Stimulated activated memory B cell treated with anti-CD40 and anti-IgM and Interleukin-4, amounts not matched to agents 10 μg/mL and 1 μg/mL and 100 μg/mL, for 72 hours (primary cell): ENCODE results near the gene CD300E.

Experiments used
- ATAC-seq: fragments of 150-1000 bp; cut with Tn5 transposase; 2 replicates; pipeline ENCODE4 v1.10.0; 2021
- H3K27ac Mint-ChIP-seq: one replicate; pipeline ENCODE4 v1.8.0; 2022; ENCODE audit warnings: mild to moderate bottlenecking, mixed read lengths
- H3K27me3 Mint-ChIP-seq: one replicate; pipeline ENCODE4 v1.8.0; 2022; ENCODE audit warnings: mixed read lengths
- H3K36me3 Mint-ChIP-seq: one replicate; pipeline ENCODE4 v1.8.0; 2022; ENCODE audit warnings: mixed read lengths
- H3K4me1 Mint-ChIP-seq: one replicate; pipeline ENCODE4 v1.8.0; 2022; ENCODE audit warnings: mixed read lengths
- H3K4me3 Mint-ChIP-seq: one replicate; pipeline ENCODE4 v1.8.0; 2022; ENCODE audit warnings: mild to moderate bottlenecking, moderate library complexity, mixed read lengths
- H3K9me3 Mint-ChIP-seq: one replicate; pipeline ENCODE4 v1.8.0; 2022; ENCODE audit warnings: mixed read lengths

Gene CD300E, protein sequence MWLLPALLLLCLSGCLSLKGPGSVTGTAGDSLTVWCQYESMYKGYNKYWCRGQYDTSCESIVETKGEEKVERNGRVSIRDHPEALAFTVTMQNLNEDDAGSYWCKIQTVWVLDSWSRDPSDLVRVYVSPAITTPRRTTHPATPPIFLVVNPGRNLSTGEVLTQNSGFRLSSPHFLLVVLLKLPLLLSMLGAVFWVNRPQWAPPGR

DNA sequence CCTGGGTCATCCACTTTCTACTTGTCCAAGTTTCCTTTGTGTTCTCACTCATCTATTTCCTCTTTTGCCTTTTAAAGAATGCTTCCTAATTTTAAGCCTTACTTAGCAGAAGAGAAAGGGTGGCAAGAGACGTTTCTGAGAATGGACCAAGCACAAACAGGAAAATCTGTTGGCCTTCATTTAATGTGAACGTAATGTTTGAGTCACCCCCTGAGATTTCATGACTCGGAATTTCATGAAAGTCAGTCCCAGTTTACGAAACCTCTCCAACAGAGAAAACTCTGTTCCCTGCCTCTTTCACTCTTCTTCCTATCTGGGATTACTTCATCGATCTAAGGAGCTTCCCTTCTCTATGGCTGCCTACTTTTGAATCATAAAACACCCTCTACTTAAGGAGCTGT lies at the start of gene CD300E:
Gene CD300E (minus strand): TSS at position 46 of the 401 bp plus-strand sequence. CDS start 117 bp downstream, outside the sequence.
- Mint-ChIP-seq H3K27ac (no peak within 1 kb of the TSS), H3K4me1 (peaks cover under 1% of the 10 kb centered on the region), H3K36me3 (no peaks in the 10 kb centered on the region), H3K27me3 (peaks cover 35% of the 10 kb centered on the region), H3K9me3 (peaks cover 3% of the 10 kb centered on the region), H3K4me3 (no peak within 1 kb of the TSS)
- ATAC-seq, result no peak

DNA sequence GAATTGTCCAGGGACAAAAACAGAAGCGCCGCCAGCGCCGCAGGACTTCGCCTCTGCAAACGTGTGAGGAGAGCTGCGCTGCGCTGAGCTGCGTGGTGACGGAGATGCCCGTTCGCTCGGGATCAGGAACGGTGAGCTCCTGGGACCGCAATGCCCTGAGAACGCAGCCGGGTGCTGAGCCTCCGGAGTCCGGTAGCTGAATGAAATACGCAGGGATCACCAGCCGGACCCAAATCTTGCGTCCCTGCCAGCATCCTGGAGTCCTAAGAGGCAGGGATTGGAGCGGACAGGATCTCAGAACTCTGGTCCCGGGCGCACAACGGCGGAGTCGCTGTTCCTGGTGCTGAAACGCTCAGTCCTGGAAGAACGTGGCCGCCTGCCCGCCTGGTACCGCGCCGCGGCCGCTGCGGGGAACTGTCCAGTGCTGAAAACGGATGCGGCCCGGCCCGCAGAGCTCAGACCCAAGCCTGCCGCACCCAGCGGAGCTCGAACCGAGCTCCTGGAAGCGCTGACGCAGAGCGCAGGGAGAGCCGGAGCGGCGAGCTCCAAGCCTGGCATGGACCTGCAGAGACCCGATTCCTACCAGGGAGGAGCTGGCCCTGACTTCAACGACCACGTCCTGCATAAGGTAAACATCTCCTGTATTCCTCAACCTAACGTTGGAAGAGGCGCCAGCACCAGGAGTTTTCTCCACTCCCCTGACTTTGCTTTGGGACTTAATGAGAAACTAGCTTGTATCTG lies 47.7 kb upstream of the CD300E start:
- H3K27ac Mint-ChIP-seq, result no peak overlapping the region
- H3K9me3 Mint-ChIP-seq, result no peaks in the 10 kb centered on the region
- peak; percentile 58 for ATAC-seq
- no peak overlapping the region for H3K4me3 Mint-ChIP-seq
- peaks cover 52% of the 10 kb centered on the region for H3K27me3 Mint-ChIP-seq
- H3K36me3 Mint-ChIP-seq, result no peaks in the 10 kb centered on the region
- no peaks in the 10 kb centered on the region for H3K4me1 Mint-ChIP-seq

DNA sequence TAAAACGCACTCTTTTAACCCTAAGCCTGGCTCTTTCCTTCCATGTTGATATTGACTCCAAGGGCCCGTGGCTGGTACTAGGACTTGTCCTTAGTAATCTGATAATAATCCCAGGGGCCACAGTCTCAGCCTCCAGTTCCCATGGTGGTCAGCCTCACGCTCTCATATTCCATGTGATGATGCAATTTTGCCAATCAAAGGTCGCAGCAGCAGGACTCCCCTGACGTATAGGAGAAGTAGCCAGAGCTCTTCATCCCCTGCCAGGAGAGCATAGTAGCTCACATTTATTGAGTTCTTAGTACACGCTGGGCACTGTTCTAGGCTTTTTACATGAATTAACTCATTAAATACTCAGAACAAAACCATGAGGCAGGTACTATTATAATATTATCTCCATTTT lies 46.8 kb upstream of the CD300E start:
- no peak for ATAC-seq
- peaks cover 52% of the 10 kb centered on the region for H3K27me3 Mint-ChIP-seq
- no peaks in the 10 kb centered on the region for H3K4me1 Mint-ChIP-seq
- no peaks in the 10 kb centered on the region for H3K9me3 Mint-ChIP-seq
- H3K4me3 Mint-ChIP-seq, result no peak overlapping the region
- no peaks in the 10 kb centered on the region for H3K36me3 Mint-ChIP-seq
- no peak overlapping the region for H3K27ac Mint-ChIP-seq

DNA sequence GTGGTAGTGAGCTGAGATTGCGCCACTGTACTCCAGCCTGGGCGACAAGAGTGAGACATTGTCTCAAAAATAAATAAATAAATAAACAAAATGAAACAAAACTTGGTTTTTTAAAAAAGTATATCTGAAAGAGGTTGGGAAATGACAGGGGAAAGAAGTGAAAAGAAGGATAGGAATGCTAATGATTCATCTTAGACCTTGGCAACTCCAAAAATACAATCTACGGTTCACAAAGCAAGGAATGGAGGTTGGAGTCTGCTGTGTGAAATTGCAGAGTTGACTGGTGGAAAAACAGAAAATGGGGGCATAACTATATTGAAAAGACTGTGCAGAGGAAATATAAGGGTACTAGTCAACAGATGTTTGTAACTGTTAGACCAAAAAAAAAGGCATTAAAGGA lies 40.0 kb upstream of the CD300E start:
- Mint-ChIP-seq H3K9me3 (peaks cover 3% of the 10 kb centered on the region), H3K36me3 (peaks cover 7% of the 10 kb centered on the region), H3K4me3 (no peak overlapping the region), H3K4me1 (peaks cover 6% of the 10 kb centered on the region), H3K27me3 (peaks cover 56% of the 10 kb centered on the region), H3K27ac (no peak overlapping the region)
- no peak for ATAC-seq

DNA sequence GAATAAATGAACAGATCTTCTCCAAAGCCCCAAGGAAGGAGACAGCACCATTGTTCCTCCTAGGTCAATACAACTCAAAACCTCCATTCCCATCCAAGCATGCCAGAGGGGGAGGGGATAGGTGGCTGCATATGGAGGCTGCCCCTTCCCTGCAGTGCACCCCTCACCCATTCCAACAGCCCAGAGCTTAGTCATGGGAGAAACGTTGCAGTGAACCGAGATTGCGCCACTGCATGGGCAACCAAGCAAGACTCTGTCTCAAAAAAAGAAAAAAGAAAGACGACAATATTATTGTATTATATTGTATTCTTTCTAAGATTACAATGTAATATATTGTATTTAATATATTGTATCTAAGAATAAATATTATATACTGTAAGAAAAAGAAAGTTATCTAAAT lies 36.4 kb upstream of the CD300E start:
- Mint-ChIP-seq H3K27me3 (peaks cover 65% of the 10 kb centered on the region), H3K9me3 (peaks cover 3% of the 10 kb centered on the region), H3K4me3 (no peak overlapping the region), H3K36me3 (peaks cover 7% of the 10 kb centered on the region), H3K4me1 (peaks cover 15% of the 10 kb centered on the region), H3K27ac (no peak overlapping the region)
- ATAC-seq, result no peak

DNA sequence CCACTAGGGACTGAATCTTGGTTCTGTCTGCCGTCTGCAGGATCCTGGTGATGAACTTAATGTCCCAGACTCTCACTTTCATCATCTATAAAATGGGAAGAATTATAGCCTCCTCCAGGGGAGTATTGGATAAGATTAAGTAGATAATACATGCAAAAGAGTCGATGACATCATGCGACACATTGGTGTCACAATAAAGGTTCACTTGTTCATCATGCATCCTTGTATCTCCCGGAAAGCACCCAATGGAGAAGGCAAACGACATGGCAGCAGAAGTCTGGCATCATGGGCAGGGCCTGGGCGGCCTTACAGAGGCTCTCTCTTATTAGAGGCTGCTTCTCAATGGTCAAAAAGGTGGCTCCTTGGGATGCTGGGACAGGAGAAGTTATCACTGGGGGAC lies 35.1 kb upstream of the CD300E start:
- ATAC-seq, result no peak
- H3K4me1 Mint-ChIP-seq, result peaks cover 12% of the 10 kb centered on the region
- H3K36me3 Mint-ChIP-seq, result peaks cover 7% of the 10 kb centered on the region
- H3K9me3 Mint-ChIP-seq, result peaks cover 3% of the 10 kb centered on the region
- no peak overlapping the region for H3K4me3 Mint-ChIP-seq
- H3K27ac Mint-ChIP-seq, result no peak overlapping the region
- peaks cover 68% of the 10 kb centered on the region for H3K27me3 Mint-ChIP-seq

DNA sequence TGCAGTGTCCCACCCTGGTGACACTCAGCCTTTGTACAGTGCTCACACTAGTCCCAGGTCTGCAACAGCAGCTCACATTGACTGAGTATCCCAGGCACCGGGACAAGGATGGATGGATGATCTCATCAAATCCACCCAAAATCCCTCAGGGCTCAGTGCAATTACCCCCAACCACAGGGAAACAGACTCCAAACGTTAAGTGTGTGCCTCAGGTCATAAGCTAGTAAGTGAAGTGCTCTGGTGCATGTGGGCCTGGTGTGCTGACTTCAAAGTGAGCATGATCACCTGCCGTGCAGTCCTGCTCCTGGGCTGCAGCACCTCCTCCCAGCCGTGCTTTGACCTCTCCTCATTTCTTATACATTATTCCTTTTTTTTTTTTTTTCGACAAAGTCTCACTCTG lies 31.2 kb upstream of the CD300E start:
- Mint-ChIP-seq H3K4me3 (no peak overlapping the region), H3K27me3 (peaks cover 69% of the 10 kb centered on the region), H3K27ac (no peak overlapping the region), H3K4me1 (peaks cover 9% of the 10 kb centered on the region), H3K36me3 (no peaks in the 10 kb centered on the region), H3K9me3 (no peaks in the 10 kb centered on the region)
- ATAC-seq, result no peak

DNA sequence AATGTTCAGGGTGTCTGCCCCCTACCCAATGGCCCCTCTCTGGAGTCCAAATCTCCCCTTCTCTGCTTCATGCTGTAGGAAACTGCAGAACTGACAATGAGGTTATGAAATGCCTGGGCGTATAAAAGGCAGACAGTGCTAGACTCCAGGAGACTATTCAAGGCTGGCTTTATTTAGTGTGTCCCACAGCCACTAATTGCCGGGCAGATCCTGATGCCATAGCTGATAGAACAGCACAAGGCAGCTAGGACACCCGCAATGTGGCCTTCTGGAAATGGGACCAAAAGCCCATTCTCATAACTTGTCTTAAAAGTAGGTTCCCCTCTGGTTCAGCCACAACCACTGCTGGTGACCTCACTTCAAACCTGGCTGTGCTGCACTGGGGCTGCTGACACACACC lies 28.5 kb upstream of the CD300E start:
- Mint-ChIP-seq H3K27me3 (peaks cover 67% of the 10 kb centered on the region), H3K36me3 (no peaks in the 10 kb centered on the region), H3K9me3 (no peaks in the 10 kb centered on the region), H3K27ac (no peak overlapping the region), H3K4me1 (peaks cover under 1% of the 10 kb centered on the region), H3K4me3 (no peak overlapping the region)
- ATAC-seq, result no peak

DNA sequence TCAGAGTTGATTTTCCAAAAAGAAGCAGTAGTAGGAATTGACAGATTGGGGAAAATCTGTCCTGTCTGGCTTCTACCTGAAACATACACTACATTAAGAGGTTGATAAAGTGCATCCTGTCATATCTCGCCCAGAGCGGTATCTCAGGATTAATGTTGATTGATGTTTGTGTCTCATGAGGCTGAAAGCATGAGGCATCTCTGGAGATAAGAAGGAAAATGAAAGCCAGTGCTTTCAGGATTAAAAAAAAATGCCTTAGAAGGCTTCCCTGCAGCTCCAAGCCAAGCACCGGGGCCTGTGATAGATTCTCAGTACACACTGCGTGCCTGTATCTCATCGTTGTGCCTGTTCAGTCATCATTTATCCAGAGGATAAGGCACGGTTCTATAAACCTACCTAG lies 26.4 kb upstream of the CD300E start:
- Mint-ChIP-seq H3K4me1 (peaks cover 14% of the 10 kb centered on the region), H3K27ac (no peak overlapping the region), H3K4me3 (no peak overlapping the region), H3K9me3 (no peaks in the 10 kb centered on the region), H3K27me3 (peaks cover 80% of the 10 kb centered on the region), H3K36me3 (no peaks in the 10 kb centered on the region)
- no peak for ATAC-seq

DNA sequence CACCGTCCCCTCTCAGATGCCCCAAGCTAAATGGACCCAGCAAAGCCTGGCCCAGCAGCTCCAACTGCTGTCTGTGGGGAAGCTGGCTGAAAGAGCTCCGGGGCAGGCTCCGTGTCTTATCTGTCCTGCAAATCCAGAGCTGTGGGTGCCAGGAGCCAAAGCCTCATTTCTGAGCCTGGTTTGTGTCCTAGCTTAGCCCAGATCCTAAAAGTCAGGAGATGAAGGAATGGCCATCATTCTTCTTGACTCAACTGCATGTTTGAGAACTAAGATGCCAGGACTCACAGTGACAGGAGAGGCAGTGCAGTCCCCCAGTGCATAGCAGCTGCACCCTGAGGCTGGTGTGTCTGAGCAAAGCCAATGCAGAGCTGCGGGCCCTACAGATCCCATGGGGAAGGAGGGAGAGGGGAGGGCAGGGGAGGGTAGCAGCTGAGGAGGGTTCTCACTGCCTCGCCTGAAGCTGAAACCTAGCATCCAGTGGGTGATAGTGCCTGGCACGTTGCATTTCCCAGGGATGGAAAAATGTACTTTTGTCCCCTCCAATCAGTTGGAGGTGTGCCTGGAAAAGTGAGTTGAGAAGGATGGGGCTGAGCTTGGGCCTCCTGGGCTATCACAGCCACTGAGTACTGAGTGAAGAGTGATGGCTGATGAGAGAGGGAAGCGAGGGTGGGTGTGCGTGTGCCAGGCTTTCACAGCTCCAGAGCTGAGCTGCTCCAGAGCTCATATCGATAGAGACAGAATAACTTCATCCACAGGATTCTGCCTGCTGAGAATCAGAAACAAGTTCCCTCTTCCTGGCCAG lies 24.5 kb upstream of the CD300E start:
- H3K27me3 Mint-ChIP-seq, result peaks cover 78% of the 10 kb centered on the region
- H3K36me3 Mint-ChIP-seq, result no peaks in the 10 kb centered on the region
- H3K9me3 Mint-ChIP-seq, result no peaks in the 10 kb centered on the region
- no peak overlapping the region for H3K4me3 Mint-ChIP-seq
- peaks cover 30% of the 10 kb centered on the region for H3K4me1 Mint-ChIP-seq
- no peak overlapping the region for H3K27ac Mint-ChIP-seq
- no peak for ATAC-seq

DNA sequence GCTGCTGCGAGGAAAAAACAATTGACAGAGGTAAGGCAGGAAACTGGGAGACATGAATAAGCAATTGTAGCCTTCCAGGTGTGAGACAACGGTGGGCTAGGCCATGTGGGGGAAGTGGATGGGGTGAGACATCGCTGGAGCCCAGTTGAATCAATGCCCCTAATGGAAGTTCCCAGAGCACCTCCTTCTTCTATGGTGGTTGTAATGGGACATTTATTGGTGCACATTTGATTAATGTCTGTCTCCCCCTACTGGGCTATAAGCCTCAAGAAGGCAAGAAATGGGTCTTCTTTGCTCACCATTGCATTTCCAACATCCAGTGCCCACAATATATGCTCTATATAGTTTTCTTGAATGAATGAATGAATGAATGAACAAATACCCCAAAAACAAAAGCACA lies 22.7 kb upstream of the CD300E start:
- ATAC-seq, result no peak
- Mint-ChIP-seq H3K4me1 (peaks cover 48% of the 10 kb centered on the region), H3K4me3 (no peak overlapping the region), H3K9me3 (no peaks in the 10 kb centered on the region), H3K36me3 (no peaks in the 10 kb centered on the region), H3K27ac (peak overlapping the region; percentile 18), H3K27me3 (peaks cover 63% of the 10 kb centered on the region)

DNA sequence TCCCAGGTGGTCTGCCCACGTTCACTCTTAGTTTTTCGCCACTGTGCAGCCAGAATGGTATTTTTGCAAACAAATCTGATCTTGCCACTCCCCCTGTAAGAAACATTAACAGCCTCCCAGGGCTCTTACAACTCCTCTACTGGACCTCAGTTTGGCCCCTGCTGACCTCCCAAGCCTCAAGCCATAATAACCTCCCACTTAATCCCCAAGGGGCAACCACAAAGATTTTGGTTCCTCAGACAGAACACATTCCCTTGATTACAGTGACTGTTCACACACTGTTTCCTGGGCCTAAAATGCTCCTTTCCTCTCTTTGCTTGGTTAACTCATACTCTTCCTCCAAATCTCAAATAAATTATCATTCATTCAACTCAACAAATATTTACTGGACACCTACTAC lies 21.5 kb upstream of the CD300E start:
- H3K27me3 Mint-ChIP-seq, result peaks cover 51% of the 10 kb centered on the region
- ATAC-seq, result no peak
- H3K36me3 Mint-ChIP-seq, result no peaks in the 10 kb centered on the region
- no peak overlapping the region for H3K4me3 Mint-ChIP-seq
- H3K27ac Mint-ChIP-seq, result peak overlapping the region; percentile 4
- no peaks in the 10 kb centered on the region for H3K9me3 Mint-ChIP-seq
- peaks cover 61% of the 10 kb centered on the region for H3K4me1 Mint-ChIP-seq

DNA sequence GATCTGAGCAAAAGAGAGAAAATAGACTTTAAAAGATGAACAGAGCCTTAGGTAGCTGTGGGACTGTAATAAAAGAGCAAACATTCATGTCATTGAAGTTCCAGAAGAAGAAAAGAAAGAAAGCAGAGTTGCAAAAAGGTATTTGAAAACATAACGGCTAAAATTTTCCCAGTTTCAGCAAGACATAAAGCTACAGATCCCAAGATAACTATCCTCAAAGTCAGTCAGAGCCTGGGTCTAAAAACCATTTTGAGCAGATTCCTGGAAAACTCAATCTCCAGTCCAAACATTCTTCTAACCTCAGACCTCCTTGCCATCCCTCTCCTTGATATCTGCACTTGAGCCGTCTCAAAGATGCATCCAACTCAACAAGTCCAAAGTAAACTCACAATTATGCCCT lies 20.9 kb upstream of the CD300E start:
- Mint-ChIP-seq H3K9me3 (no peaks in the 10 kb centered on the region), H3K4me3 (no peak overlapping the region), H3K27ac (peak overlapping the region; percentile 4), H3K27me3 (peaks cover 47% of the 10 kb centered on the region), H3K36me3 (no peaks in the 10 kb centered on the region), H3K4me1 (peaks cover 67% of the 10 kb centered on the region)
- no peak for ATAC-seq

DNA sequence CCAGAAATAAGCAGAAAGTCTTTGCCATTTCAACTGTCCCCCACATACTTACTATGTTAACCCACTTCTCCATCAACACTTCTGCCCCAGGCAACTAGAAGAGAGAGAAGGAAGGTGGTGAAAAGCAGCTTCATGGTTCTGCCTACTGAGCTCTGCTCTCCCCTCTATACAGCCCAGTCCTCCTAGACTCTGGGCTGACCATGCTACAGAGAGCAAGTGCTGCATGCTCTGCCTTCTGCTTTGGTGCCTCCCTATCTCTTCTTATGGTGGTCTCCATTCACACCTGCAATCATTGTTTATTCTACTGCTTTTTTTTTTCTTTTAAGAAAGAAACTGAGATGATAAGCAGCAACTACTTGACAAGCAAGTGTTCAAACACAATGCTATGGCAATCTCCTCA lies 20.3 kb upstream of the CD300E start:
- Mint-ChIP-seq H3K4me1 (peaks cover 72% of the 10 kb centered on the region), H3K36me3 (no peaks in the 10 kb centered on the region)

DNA sequence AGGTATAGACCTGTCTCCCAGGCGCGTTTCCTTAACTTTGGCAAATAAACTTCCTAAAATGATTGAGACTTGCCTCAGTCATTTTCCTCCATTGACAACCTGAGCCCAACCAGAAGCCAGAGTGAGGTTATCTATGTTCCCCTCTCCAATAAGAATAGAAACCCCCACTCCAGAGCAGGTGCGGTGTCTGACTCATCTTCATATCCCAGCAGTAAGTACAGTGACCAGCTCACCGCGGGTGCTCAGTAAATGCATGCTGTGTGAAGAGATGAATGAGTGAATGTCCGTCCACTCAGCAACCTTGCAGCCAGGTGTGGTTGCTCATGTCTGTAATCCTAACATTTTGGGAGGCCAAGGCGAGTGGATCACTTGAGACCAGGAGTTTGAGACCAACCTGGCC lies 19.5 kb upstream of the CD300E start:
- Mint-ChIP-seq H3K4me1 (peaks cover 81% of the 10 kb centered on the region), H3K4me3 (no peak overlapping the region), H3K27me3 (peaks cover 33% of the 10 kb centered on the region), H3K9me3 (no peaks in the 10 kb centered on the region), H3K36me3 (no peaks in the 10 kb centered on the region), H3K27ac (peak overlapping the region; percentile 75)
- ATAC-seq, result no peak

More for the DNA sequence above, 20.3 kb upstream of the CD300E start:
- Mint-ChIP-seq H3K4me3 (no peak overlapping the region), H3K27me3 (peaks cover 41% of the 10 kb centered on the region), H3K27ac (no peak overlapping the region), H3K9me3 (no peaks in the 10 kb centered on the region)
- ATAC-seq, result no peak
